Endothelial cell (in vitro differentiated cells): ENCODE data around the gene PGM2. TPM values are rescaled to one million over a fixed set of nuclear protein-coding genes. Genes with fewer than 3 reads are reported as not detected.

Experiments used
- DNase-seq: peaks from one replicate; pipeline ENCODE4 v3.0.0; 2021; ENCODE audit warnings: low spot score
- H3K27ac Mint-ChIP-seq: one replicate; pipeline ENCODE4 v1.8.0; 2021; ENCODE audit warnings: mixed read lengths, inconsistent platforms; ENCODE audit not compliant: unreplicated experiment
- H3K27me3 Mint-ChIP-seq: one replicate; pipeline ENCODE4 v1.8.0; 2021; ENCODE audit warnings: mild to moderate bottlenecking, moderate library complexity, mixed read lengths, inconsistent platforms; ENCODE audit not compliant: unreplicated experiment
- H3K36me3 Mint-ChIP-seq: one replicate; pipeline ENCODE4 v1.8.0; 2021; ENCODE audit warnings: mild to moderate bottlenecking, low read depth, mixed read lengths, inconsistent platforms; ENCODE audit not compliant: unreplicated experiment
- H3K4me1 Mint-ChIP-seq: one replicate; pipeline ENCODE4 v1.8.0; 2021; ENCODE audit warnings: mild to moderate bottlenecking, mixed read lengths, inconsistent platforms; ENCODE audit not compliant: unreplicated experiment
- H3K4me3 Mint-ChIP-seq: one replicate; pipeline ENCODE4 v1.8.0; 2021; ENCODE audit warnings: mild to moderate bottlenecking, mixed read lengths, inconsistent platforms; ENCODE audit not compliant: unreplicated experiment
- H3K9me3 Mint-ChIP-seq: one replicate; pipeline ENCODE4 v1.8.0; 2021; ENCODE audit warnings: mixed read lengths, inconsistent platforms; ENCODE audit not compliant: unreplicated experiment
- CTCF ChIP-seq: fragments of 200-600 bp; sonication (generic); IDR thresholded peaks from one replicate; pipeline ENCODE4 v1.5.0; 2021; ENCODE audit warnings: antibody characterized with exemption; ENCODE audit not compliant: unreplicated experiment
- total RNA-seq: library from RNA; stranded (reverse); fragmentation: NEBNext Ultra II Directional; extraction: Animal tissue kit (Norgen Biotek cat#: 25700); gene quantifications from one replicate; pipeline ENCODE4 v1.2.1, GENCODE V29; 2021; ENCODE audit not compliant: unreplicated experiment

Gene PGM2
- total RNA-seq, 1 donor from 2014 or later: 16.6 TPM

GRCh38 chr4:37893164-37893563 lies 66.7 kb downstream of the PGM2 start:
- Mint-ChIP-seq H3K27ac (no peak overlapping the region), H3K27me3 (peaks cover 17% of the 10 kb centered on the region)
- TF ChIP-seq CTCF: no peak

GRCh38 chr4:37895271-37895670 lies 68.8 kb downstream of the PGM2 start:
- no peak overlapping the region for H3K4me3 Mint-ChIP-seq
- H3K9me3 Mint-ChIP-seq: no peaks in the 10 kb centered on the region
- peaks cover 6% of the 10 kb centered on the region for H3K27me3 Mint-ChIP-seq
- TF ChIP-seq CTCF: no peak
- peaks cover 4% of the 10 kb centered on the region for H3K4me1 Mint-ChIP-seq
- no peaks in the 10 kb centered on the region for H3K36me3 Mint-ChIP-seq
- DNase-seq: no peak
- no peak overlapping the region for H3K27ac Mint-ChIP-seq

More at GRCh38 chr4:37893164-37893563, 66.7 kb downstream of the PGM2 start:
- Mint-ChIP-seq H3K36me3 (no peaks in the 10 kb centered on the region), H3K9me3 (no peaks in the 10 kb centered on the region), H3K4me3 (no peak overlapping the region), H3K4me1 (peaks cover 4% of the 10 kb centered on the region)
- DNase-seq: no peak

GRCh38 chr4:37896206-37896860 lies 69.8 kb downstream of the PGM2 start:
- no peak for TF ChIP-seq CTCF
- DNase-seq: no peak
- Mint-ChIP-seq H3K4me1 (peaks cover 4% of the 10 kb centered on the region), H3K9me3 (no peaks in the 10 kb centered on the region), H3K27ac (no peak overlapping the region), H3K27me3 (peaks cover 6% of the 10 kb centered on the region), H3K36me3 (no peaks in the 10 kb centered on the region), H3K4me3 (no peak overlapping the region)

- H3K27me3 Mint-ChIP-seq: no peaks in the 10 kb centered on the region
- no peak overlapping the region for H3K4me3 Mint-ChIP-seq
- H3K9me3 Mint-ChIP-seq: no peaks in the 10 kb centered on the region
- no peak overlapping the region for H3K27ac Mint-ChIP-seq
- DNase-seq: no peak
- no peaks in the 10 kb centered on the region for H3K36me3 Mint-ChIP-seq
- no peak for TF ChIP-seq CTCF
- H3K4me1 Mint-ChIP-seq: no peaks in the 10 kb centered on the region
These were observed 75.7 kb downstream of the PGM2 start for GRCh38 chr4:37902212-37902611.

- H3K9me3 Mint-ChIP-seq: no peaks in the 10 kb centered on the region
- DNase-seq: no peak
- H3K4me3 Mint-ChIP-seq: no peak overlapping the region
- no peaks in the 10 kb centered on the region for H3K27me3 Mint-ChIP-seq
- H3K27ac Mint-ChIP-seq: no peak overlapping the region
- no peaks in the 10 kb centered on the region for H3K36me3 Mint-ChIP-seq
- TF ChIP-seq CTCF: no peak
- H3K4me1 Mint-ChIP-seq: no peaks in the 10 kb centered on the region
These were observed 76.5 kb downstream of the PGM2 start for GRCh38 chr4:37902738-37903693.
